ENCODE results near the gene RALY.
"Not testable (repeated sequence)": the region's sequence is repeated elsewhere in the genome, so short reads cannot be mapped to it uniquely, and the experiment has no call there.

Gene RALY

GRCh38 chr20:34111702-34112599 lies 118.2 kb downstream of the RALY start, which contains the start of gene EIF2S2:
Gene EIF2S2 (minus strand): TSS chr20:34112243. CDS start chr20:34112110, 133 bp downstream.
- DNase-seq: peak; percentile 97

- no peak for DNase-seq
Measured at GRCh38 chr20:34112600-34113101, 118.9 kb downstream of the RALY start.

- DNase-seq: no peak
Measured at GRCh38 chr20:34114809-34115208, 121.1 kb downstream of the RALY start.

- DNase-seq: no peak
Measured at GRCh38 chr20:34115232-34115631, 121.5 kb downstream of the RALY start.

- DNase-seq: no peak
Measured at GRCh38 chr20:34120213-34120612, 126.5 kb downstream of the RALY start.

- no peak for DNase-seq
Measured at GRCh38 chr20:34122274-34122980, 128.7 kb downstream of the RALY start.

GRCh38 chr20:34123309-34123708 lies 129.6 kb downstream of the RALY start:
- no peak for DNase-seq

- DNase-seq: no peak
Measured at GRCh38 chr20:34124469-34125249, 130.9 kb downstream of the RALY start.

GRCh38 chr20:34127792-34128191 lies 134.1 kb downstream of the RALY start:
- DNase-seq: no peak

GRCh38 chr20:34129518-34130162 lies 135.9 kb downstream of the RALY start:
- peak; percentile 10 for DNase-seq

GRCh38 chr20:34131491-34131890 lies 137.8 kb downstream of the RALY start:
- no peak for DNase-seq

GRCh38 chr20:34132491-34132890 lies 138.8 kb downstream of the RALY start:
- DNase-seq: not testable (repeated sequence)

GRCh38 chr20:34132943-34133342 lies 139.2 kb downstream of the RALY start:
- DNase-seq: not testable (repeated sequence)

- not testable (repeated sequence) for DNase-seq
Measured at GRCh38 chr20:34133365-34133860, 139.7 kb downstream of the RALY start.

Measured in GF-D8 (cell line).